Breast epithelium (tissue), 3 donors: ENCODE data around the gene FAM120A.

Experiments used
- CTCF ChIP-seq, 3 donors: fragments of 450-650 bp; IDR thresholded peaks; one replicate each; pipeline ENCODE4 v1.5.1; 2016 to 2017; ENCODE audit warnings: antibody characterized with exemption in 3 of 3, mild to moderate bottlenecking in 3 of 3, moderate library complexity in 3 of 3
- POLR2A ChIP-seq: fragments of 450-650 bp; IDR thresholded peaks from one replicate; pipeline ENCODE4 v1.6.1; 2016; ENCODE audit warnings: antibody characterized with exemption, mild to moderate bottlenecking, moderate library complexity

- no peak for TF ChIP-seq CTCF (IDR thresholded peaks at IDR 0.05)
- no peak for TF ChIP-seq POLR2A
Measured at GRCh38 chr9:93520523-93520922, 69.0 kb downstream of the FAM120A start.
